ENCODE measurements around the gene FRMD4A.
"Not testable (repeated sequence)": the region's sequence is repeated elsewhere in the genome, so short reads cannot be mapped to it uniquely, and the experiment has no call there.

Gene FRMD4A

GRCh38 chr10:14086596-14086995 lies 244.1 kb downstream of the FRMD4A start:
- no peak for DNase-seq

- no peak for DNase-seq
Measured at GRCh38 chr10:14084875-14085274, 245.8 kb downstream of the FRMD4A start.

- DNase-seq = no peak
Measured at GRCh38 chr10:14080795-14081194, 249.9 kb downstream of the FRMD4A start.

- DNase-seq = no peak
Measured at GRCh38 chr10:14077430-14077829, 253.3 kb downstream of the FRMD4A start.

- DNase-seq = no peak
Measured at GRCh38 chr10:14074062-14074884, 256.5 kb downstream of the FRMD4A start.

- no peak for DNase-seq
Measured at GRCh38 chr10:14072541-14072940, 258.2 kb downstream of the FRMD4A start.

GRCh38 chr10:14071956-14072355 lies 258.8 kb downstream of the FRMD4A start:
- no peak for DNase-seq

- no peak for DNase-seq
Measured at GRCh38 chr10:14068601-14069250, 262.0 kb downstream of the FRMD4A start.

GRCh38 chr10:14067638-14068037 lies 263.1 kb downstream of the FRMD4A start:
- not testable (repeated sequence) for DNase-seq

GRCh38 chr10:14066106-14066505 lies 264.6 kb downstream of the FRMD4A start:
- no peak for DNase-seq

- DNase-seq = no peak
Measured at GRCh38 chr10:14063531-14064285, 267.0 kb downstream of the FRMD4A start.

GRCh38 chr10:14062528-14063260 lies 268.0 kb downstream of the FRMD4A start:
- no peak for DNase-seq

- no peak for DNase-seq
Measured at GRCh38 chr10:14060320-14061070, 270.2 kb downstream of the FRMD4A start.

- DNase-seq = no peak
Measured at GRCh38 chr10:14056610-14057332, 274.0 kb downstream of the FRMD4A start.

GRCh38 chr10:14052931-14053330 lies 277.8 kb downstream of the FRMD4A start:
- DNase-seq = no peak

GRCh38 chr10:14050598-14050997 lies 280.1 kb downstream of the FRMD4A start:
- DNase-seq = no peak

- no peak for DNase-seq
Measured at GRCh38 chr10:14048930-14049613, 281.7 kb downstream of the FRMD4A start.

GRCh38 chr10:14047431-14047830 lies 283.3 kb downstream of the FRMD4A start:
- DNase-seq = no peak

- not testable (repeated sequence) for DNase-seq
Measured at GRCh38 chr10:14042051-14042450, 288.7 kb downstream of the FRMD4A start.

- DNase-seq = no peak
Measured at GRCh38 chr10:14040787-14041631, 289.7 kb downstream of the FRMD4A start.

All from NCI-H187 treated with DMSO at 0.1 percent for 48 hours (cell line).